Lung (tissue), 12 donors: Measurements from ENCODE around the gene LYZL4. TPM values are rescaled to one million over a fixed set of nuclear protein-coding genes. Genes with fewer than 3 reads are reported as not detected.

Experiments used
- ATAC-seq: fragments of 200-7000 bp; cut with Tn5 transposase; one replicate; pipeline ENCODE4 v1.9.1; 2020; ENCODE audit warnings: moderate number of reproducible peaks; ENCODE audit not compliant: insufficient read depth, low FRiP score
- DNase-seq, 3 donors: peaks; one replicate each; pipeline ENCODE4 v3.0.0-alpha.2; 2013 to 2017
- H3K27ac ChIP-seq, 2 donors: one replicate each; pipeline ENCODE4 v1.5.1; 2013; ENCODE audit warnings: mild to moderate bottlenecking in 2 of 2, moderate library complexity in 2 of 2, control low read depth in 1 of 2, inconsistent platforms in 1 of 2, low read depth in 1 of 2, low read length in 1 of 2
- H3K27me3 ChIP-seq, 3 donors: one replicate each; pipeline ENCODE4 v1.5.1; 2013; ENCODE audit warnings: low read length in 2 of 3; ENCODE audit not compliant: control insufficient read depth in 3 of 3, insufficient read depth in 3 of 3
- H3K36me3 ChIP-seq, 4 donors: one replicate each; pipeline ENCODE4 v1.5.1; 2013; ENCODE audit warnings: low read length in 4 of 4, mild to moderate bottlenecking in 1 of 4, moderate library complexity in 1 of 4; ENCODE audit not compliant: control insufficient read depth in 4 of 4, insufficient read depth in 4 of 4
- H3K4me1 ChIP-seq, 5 donors: one replicate each; pipeline ENCODE4 v1.5.1; 2013; ENCODE audit warnings: low read length in 5 of 5, mild to moderate bottlenecking in 2 of 5, moderate library complexity in 1 of 5; ENCODE audit not compliant: control insufficient read depth in 5 of 5, insufficient read depth in 5 of 5
- H3K4me3 ChIP-seq: one replicate; pipeline ENCODE4 v1.5.1; 2013; ENCODE audit warnings: mild to moderate bottlenecking, control low read depth, moderate library complexity
- H3K9ac ChIP-seq, 2 donors: one replicate each; pipeline ENCODE4 v1.5.1; 2013; ENCODE audit warnings: low read length in 2 of 2, control low read depth in 1 of 2; ENCODE audit not compliant: insufficient read depth in 1 of 2
- H3K9me3 ChIP-seq, 4 donors: one replicate each; pipeline ENCODE4 v1.5.1; 2013; ENCODE audit warnings: low read length in 3 of 4, mild to moderate bottlenecking in 1 of 4, moderate library complexity in 1 of 4; ENCODE audit not compliant: control insufficient read depth in 4 of 4, insufficient read depth in 3 of 4
- WGBS, 2 donors: extraction: QIAGEN DNeasy Blood & Tissue Kit; methylation state at CpG; one replicate each; pipeline ENCODE4 v1.1.7; 2013; 5-methylcytosine and 5-hydroxymethylcytosine counted together
- polyA plus RNA-seq, 2 donors: library from polyadenylated mRNA; stranded (reverse); fragments of 200-250 nt; gene quantifications; one replicate each; pipeline ENCODE4 v1.2.1, GENCODE V29; 2013
- total RNA-seq, 2 donors: library from RNA; depleted of rRNA in 1 of 2; stranded (reverse); fragments of >200 nt in 1 of 2; gene quantifications; one replicate each; pipeline ENCODE4 v1.2.1, GENCODE V29; 2014 to 2021
- TF ChIP-seq, protein P1 (sequence below): IDR thresholded peaks from 2 replicates; pipeline ENCODE4 v1.5.1; 2012; ENCODE audit warnings: mild to moderate bottlenecking; ENCODE audit errors: control extremely low read depth, extremely low read depth
- donor health status: control.
- donor health status: control.
- donor health status: Bipolar disorder and iron deficiency.
- donor health status: healthy.
- donor health status: DM: yes; HTN: yes; CAD: no.

Gene LYZL4
- total and polyA plus RNA-seq, 4 donors = 0.14 TPM; not detected in 3

DNA sequence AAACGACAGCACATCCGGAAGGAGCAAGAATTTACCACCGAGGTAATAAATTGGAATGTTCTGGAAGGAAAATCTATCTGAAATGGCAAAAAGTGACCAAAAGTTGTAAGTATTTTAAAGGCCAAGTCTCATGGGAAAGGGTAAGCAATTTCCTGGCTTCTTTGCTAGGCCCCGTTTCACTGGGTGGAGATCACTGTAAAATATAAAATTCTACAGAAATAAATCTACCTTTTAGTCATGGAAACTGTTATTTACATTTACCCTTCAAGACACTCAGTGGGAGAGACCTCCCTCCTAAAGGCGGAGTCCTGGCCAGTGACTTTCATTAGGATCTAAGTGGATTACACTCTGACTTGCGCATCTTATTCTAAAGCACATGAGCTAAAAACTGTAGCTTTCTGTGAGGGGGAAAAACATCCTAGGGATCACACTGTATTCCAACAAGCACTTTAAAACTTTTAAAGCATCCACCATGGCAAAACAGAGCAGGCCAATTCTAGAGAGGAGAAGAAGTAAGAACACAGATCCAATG, 28.8 kb downstream of the LYZL4 start:
- H3K9ac ChIP-seq = no peak overlapping the region
- TF ChIP-seq, protein P1, sequence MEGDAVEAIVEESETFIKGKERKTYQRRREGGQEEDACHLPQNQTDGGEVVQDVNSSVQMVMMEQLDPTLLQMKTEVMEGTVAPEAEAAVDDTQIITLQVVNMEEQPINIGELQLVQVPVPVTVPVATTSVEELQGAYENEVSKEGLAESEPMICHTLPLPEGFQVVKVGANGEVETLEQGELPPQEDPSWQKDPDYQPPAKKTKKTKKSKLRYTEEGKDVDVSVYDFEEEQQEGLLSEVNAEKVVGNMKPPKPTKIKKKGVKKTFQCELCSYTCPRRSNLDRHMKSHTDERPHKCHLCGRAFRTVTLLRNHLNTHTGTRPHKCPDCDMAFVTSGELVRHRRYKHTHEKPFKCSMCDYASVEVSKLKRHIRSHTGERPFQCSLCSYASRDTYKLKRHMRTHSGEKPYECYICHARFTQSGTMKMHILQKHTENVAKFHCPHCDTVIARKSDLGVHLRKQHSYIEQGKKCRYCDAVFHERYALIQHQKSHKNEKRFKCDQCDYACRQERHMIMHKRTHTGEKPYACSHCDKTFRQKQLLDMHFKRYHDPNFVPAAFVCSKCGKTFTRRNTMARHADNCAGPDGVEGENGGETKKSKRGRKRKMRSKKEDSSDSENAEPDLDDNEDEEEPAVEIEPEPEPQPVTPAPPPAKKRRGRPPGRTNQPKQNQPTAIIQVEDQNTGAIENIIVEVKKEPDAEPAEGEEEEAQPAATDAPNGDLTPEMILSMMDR = no peak
- WGBS, 2 donors = 92 to 96% methylated on average over 6 of the region's 6 CpGs
- H3K27ac ChIP-seq = no peak overlapping the region
- H3K27me3 ChIP-seq = no peaks in the 10 kb centered on the region
- no peak for DNase-seq
- ATAC-seq = no peak
- H3K9me3 ChIP-seq = no peaks in the 10 kb centered on the region
- no peaks in the 10 kb centered on the region for H3K36me3 ChIP-seq
- H3K4me1 ChIP-seq = no peaks in the 10 kb centered on the region
- H3K4me3 ChIP-seq = no peak overlapping the region

DNA sequence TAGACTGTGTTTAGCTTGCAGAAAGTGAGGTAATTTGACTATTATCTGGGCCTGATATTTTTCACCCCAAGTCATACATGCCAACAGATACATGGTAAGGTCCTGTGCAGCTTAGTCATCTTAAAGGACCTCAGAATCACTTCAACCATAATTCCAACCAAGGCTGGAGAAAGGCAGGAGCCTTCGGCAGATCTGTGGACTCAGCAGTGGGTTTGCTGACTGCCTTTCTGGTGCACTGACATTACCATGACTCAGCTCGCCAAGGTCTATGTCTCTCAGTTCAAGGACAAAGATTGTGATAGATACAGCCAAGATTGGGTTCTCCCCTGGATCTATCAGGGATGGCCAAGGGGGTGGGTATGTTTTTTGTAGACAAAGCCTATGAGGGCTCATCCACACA, 32.7 kb downstream of the LYZL4 start:
- Histone ChIP-seq H3K9me3 (no peaks in the 10 kb centered on the region), H3K9ac (no peak overlapping the region), H3K27ac (no peak overlapping the region), H3K4me1 (no peaks in the 10 kb centered on the region), H3K36me3 (no peaks in the 10 kb centered on the region), H3K4me3 (no peak overlapping the region), H3K27me3 (no peaks in the 10 kb centered on the region)
- DNase-seq = no peak
- WGBS, 2 donors = 95 to 96% methylated on average over 2 of the region's 2 CpGs
- ATAC-seq = no peak
- TF ChIP-seq, protein P1 = no peak

DNA sequence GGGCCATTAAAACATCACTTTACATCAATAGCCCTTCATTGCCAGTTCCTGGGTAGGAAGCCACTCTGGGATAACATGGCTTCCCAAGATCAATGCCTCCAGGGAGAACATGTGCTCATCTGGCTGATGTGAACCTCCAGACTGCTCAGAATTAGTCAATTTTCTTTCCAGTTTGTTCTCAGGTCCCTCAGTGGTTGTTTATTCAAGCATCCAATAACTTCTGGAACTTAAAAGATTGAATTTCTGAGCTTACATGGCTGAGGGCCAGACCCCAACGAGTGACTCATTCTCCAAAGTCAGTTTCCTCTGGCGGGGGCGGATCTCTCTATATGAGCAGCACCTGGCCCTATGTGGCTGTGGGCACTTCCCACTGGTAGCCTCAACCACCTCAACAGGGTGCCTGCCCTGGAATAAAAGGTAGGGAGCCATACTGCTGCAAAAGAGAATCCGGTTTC, 34.0 kb downstream of the LYZL4 start:
- 48 to 57% methylated on average over 4 of the region's 4 CpGs for WGBS, 2 donors
- no peaks in the 10 kb centered on the region for H3K27me3 ChIP-seq
- H3K27ac ChIP-seq = no peak overlapping the region
- no peak for ATAC-seq
- no peaks in the 10 kb centered on the region for H3K4me1 ChIP-seq
- no peak for DNase-seq
- TF ChIP-seq, protein P1 = no peak
- H3K9ac ChIP-seq = no peak overlapping the region
- no peaks in the 10 kb centered on the region for H3K9me3 ChIP-seq
- no peak overlapping the region for H3K4me3 ChIP-seq
- H3K36me3 ChIP-seq = no peaks in the 10 kb centered on the region
